Measurements from ENCODE around the gene FABP3.
A peak's percentile ranks its signal among the peaks of the same experiment; 100 is the strongest.

FABP3 gene

DNA sequence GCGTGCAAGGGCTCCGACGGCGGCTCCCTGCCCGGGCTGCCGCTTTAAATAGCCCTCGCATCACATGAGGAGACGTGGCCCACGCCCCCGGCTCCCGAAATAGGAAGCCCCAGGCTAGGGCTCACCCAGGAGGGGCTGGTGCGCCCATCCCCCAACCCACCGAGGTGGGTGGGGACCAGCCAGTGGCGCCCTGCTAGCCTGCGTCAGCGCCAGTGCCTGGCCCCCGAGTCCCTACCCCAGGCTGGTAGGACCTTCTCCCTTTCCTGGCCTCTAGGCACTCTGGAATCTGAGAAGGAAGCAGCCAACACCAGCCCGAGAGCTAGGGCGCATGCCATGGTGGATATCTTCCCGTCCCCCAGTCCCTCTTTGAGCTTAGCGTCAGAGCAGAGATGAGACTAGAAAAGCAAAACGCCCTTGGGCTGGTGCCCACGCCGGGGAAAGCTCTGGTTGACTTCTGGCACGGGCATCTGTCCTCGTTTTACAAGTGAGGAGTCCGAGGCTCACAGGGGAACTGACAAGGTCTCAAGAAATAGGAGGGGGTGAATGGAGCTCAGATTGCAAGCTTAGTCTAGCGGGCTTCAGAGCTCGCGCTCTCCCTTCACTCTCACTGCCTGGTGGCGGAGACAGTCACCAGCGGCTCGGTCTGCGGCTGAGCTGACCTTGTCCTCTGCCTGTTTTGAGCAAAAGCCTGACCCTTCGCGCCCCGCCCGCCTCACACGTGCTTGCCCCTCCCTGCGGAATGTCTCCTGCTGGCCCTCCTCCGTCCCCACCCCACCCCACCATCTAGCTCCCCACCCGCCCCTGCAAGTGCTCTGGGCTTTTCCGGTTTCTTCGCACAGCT, at the start of gene FABP3:
TSS of gene FABP3 (minus strand) at position 21 of the 841 bp plus-strand sequence. CDS start 62 bp downstream, outside the sequence.
- no peaks in the 10 kb centered on the region for H3K27me3 ChIP-seq (ENCODE audit: low read depth, low read length)
- peak within 1 kb of the TSS; percentile 69 for H3K27ac ChIP-seq (ENCODE audit: low read length)
- no peaks in the 10 kb centered on the region for H3K9me3 ChIP-seq (ENCODE audit: control insufficient read depth in 1 of 2, low read length in 2 of 2)
- H3K4me1 ChIP-seq (ENCODE audit: control insufficient read depth in 1 of 2, insufficient read depth in 2 of 2, low read length in 2 of 2) = peaks cover 11 to 26% of the 10 kb centered on the region in 2 donors
- H3K36me3 ChIP-seq (ENCODE audit: control insufficient read depth in 1 of 2, insufficient read depth in 2 of 2, low read length in 2 of 2) = no peaks in the 10 kb centered on the region
- H3K4me3 ChIP-seq (ENCODE audit: low read depth in 1 of 2, low read length in 2 of 2) = peak within 1 kb of the TSS; percentile 52 to 58

DNA sequence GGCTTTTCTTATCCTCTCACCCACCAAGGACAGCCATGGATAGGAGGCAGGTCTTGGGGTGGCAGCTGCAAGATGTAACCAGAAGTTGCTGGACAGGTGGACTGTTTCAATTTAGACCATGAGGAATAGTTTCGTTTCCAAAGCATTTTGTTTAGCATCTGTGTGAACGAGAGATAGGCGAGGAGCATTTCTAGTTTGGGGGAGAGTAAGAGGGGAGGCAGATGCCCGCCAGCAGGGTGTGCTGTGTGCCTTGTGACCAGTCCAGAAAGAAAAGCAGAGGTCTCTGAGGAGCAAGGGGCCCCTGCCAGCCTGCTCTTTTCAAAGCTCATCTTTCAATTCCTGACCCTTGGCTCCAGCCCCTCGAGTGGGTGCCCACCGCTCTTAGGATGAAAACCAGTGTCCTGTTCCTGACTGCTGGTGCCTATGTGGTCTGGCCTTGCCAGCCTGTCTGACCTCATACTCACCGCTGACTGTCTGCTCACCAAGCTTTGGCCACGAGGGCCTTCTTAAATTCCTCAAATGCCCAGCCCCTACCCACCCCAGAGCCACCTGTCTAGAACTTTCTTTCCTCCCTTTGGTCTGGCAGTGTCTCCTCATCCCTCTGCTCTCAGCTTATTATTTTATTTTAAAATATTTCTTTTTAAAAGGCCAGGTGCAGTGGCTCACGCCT, 48.6 kb upstream of the FABP3 start:
- Histone ChIP-seq H3K4me1 (ENCODE audit: control insufficient read depth in 1 of 2, insufficient read depth in 2 of 2, low read length in 2 of 2) (no peaks in the 10 kb centered on the region), H3K4me3 (ENCODE audit: low read depth in 1 of 2, low read length in 2 of 2) (no peak overlapping the region), H3K36me3 (ENCODE audit: control insufficient read depth in 1 of 2, insufficient read depth in 2 of 2, low read length in 2 of 2) (no peaks in the 10 kb centered on the region), H3K9me3 (ENCODE audit: control insufficient read depth in 1 of 2, low read length in 2 of 2) (no peaks in the 10 kb centered on the region), H3K27ac (ENCODE audit: low read length) (no peak overlapping the region), H3K27me3 (ENCODE audit: low read depth, low read length) (no peaks in the 10 kb centered on the region)

DNA sequence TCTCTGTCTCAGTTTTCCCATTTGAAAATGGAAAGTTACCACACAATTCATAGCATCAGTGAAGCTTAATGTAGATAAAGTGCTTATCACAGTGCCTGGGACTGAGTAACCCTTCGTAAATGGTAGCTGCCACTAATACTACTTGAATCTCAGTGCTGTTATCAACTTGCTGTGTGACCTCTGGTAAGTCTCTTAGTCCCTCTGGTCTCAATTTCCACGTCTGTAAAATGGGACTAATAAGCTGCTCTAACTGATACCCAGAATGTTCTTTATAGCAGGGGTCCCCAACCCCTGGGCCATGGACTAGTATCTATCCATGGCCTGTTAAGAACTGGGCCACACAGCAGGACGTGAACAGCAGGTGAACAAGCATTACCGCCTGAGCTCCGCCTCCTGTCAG, 47.8 kb upstream of the FABP3 start:
- no peaks in the 10 kb centered on the region for H3K27me3 ChIP-seq (ENCODE audit: low read depth, low read length)
- H3K9me3 ChIP-seq (ENCODE audit: control insufficient read depth in 1 of 2, low read length in 2 of 2) = no peaks in the 10 kb centered on the region
- H3K4me3 ChIP-seq (ENCODE audit: low read depth in 1 of 2, low read length in 2 of 2) = no peak overlapping the region
- H3K27ac ChIP-seq (ENCODE audit: low read length) = no peak overlapping the region
- H3K36me3 ChIP-seq (ENCODE audit: control insufficient read depth in 1 of 2, insufficient read depth in 2 of 2, low read length in 2 of 2) = no peaks in the 10 kb centered on the region
- H3K4me1 ChIP-seq (ENCODE audit: control insufficient read depth in 1 of 2, insufficient read depth in 2 of 2, low read length in 2 of 2) = no peaks in the 10 kb centered on the region

DNA sequence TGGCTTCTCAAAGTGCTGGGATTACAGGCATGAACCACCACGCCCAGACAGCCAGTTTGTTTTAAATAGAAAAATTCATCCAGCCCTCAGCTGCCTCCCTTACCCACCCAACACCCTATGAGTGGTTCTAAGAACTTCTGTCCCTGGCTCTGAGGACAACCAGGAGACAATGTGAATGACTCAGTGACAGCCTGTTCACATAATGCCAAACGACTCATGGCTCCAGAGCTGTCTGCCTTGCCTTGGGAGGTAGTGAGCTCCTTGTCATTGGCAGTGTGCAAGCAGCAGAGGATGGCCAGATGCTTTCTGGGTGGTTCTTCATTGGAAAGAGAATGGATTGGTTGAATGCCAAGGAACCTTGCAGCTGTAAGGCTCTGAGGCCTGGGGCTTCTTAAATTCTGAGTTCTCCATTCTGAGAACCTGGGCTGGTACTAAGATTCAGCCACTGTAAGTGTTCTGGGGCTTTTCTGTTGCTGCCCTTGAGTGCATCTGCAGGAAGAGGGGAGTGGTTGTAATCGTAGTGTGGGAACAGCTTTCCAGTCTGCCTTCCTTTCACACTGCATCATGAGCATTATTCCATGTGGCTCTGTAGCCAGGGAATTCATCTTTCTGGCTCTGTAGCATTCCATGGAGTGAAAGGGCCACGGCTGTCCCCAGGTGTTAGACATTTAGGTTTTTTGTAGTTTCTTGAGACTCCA, 45.9 kb upstream of the FABP3 start:
- H3K4me3 ChIP-seq (ENCODE audit: low read depth in 1 of 2, low read length in 2 of 2) = no peak overlapping the region
- H3K4me1 ChIP-seq (ENCODE audit: control insufficient read depth in 1 of 2, insufficient read depth in 2 of 2, low read length in 2 of 2) = peaks cover 0 to 4% of the 10 kb centered on the region in 2 donors
- no peak overlapping the region for H3K27ac ChIP-seq (ENCODE audit: low read length)
- H3K27me3 ChIP-seq (ENCODE audit: low read depth, low read length) = no peaks in the 10 kb centered on the region
- H3K36me3 ChIP-seq (ENCODE audit: control insufficient read depth in 1 of 2, insufficient read depth in 2 of 2, low read length in 2 of 2) = no peaks in the 10 kb centered on the region
- no peaks in the 10 kb centered on the region for H3K9me3 ChIP-seq (ENCODE audit: control insufficient read depth in 1 of 2, low read length in 2 of 2)

DNA sequence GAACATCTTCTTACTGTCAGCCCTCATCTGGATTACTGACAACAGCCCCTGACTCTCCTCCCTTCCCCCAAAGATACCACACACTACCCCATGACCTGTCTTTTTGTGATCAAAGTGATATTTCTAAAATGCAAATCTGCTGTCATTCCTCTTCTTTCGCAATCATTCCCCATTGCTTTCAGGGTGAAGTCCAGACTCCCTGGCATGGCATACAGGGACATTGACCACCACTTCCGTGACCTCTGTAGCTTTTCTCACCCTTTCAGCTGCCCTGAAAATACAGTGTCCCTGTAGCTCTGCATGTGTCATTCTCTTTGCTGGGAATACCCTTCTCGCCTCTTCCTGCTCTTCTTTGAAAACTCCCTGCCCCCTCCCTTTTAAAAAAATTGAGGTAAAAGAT, 44.3 kb upstream of the FABP3 start:
- no peak overlapping the region for H3K4me3 ChIP-seq (ENCODE audit: low read depth in 1 of 2, low read length in 2 of 2)
- H3K36me3 ChIP-seq (ENCODE audit: control insufficient read depth in 1 of 2, insufficient read depth in 2 of 2, low read length in 2 of 2) = no peaks in the 10 kb centered on the region
- H3K27ac ChIP-seq (ENCODE audit: low read length) = no peak overlapping the region

DNA sequence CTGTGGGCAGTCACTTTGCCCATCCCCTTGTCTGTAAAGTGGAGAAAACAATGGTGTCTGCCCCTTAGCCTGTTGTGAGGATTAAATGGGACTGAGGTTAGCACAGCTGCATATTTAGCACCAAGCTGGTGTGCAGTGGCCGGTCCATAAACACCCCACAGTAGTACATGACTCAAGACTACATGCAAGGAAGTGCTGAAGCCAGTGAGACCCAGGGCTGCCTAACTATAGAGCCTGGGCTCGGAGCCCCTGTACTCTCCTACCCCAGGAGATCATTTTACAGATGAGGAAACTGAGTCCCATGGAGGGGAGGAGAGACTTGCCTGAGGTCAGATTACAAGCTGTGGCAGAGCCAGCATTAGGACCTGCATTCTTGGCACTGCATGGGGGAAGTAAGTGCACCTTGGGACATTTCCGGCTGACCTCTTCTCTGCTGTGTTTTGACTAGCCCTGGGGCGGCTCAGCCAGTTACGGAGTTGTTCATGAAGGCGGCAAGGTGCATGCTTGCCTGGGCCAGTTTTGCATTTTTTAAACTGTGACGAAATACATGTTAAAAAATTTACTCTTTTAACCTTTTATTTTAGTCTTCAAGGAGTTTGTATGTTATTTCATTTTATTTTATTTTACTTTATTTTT, 43.3 kb upstream of the FABP3 start:
- Histone ChIP-seq H3K4me3 (ENCODE audit: low read depth in 1 of 2, low read length in 2 of 2) (no peak overlapping the region), H3K27ac (ENCODE audit: low read length) (no peak overlapping the region), H3K27me3 (ENCODE audit: low read depth, low read length) (peaks cover 5% of the 10 kb centered on the region)

More for the DNA sequence above, 44.3 kb upstream of the FABP3 start:
- H3K9me3 ChIP-seq (ENCODE audit: control insufficient read depth in 1 of 2, low read length in 2 of 2) = no peaks in the 10 kb centered on the region
- H3K27me3 ChIP-seq (ENCODE audit: low read depth, low read length) = peaks cover 4% of the 10 kb centered on the region
- peaks cover 0 to 13% of the 10 kb centered on the region in 2 donors for H3K4me1 ChIP-seq (ENCODE audit: control insufficient read depth in 1 of 2, insufficient read depth in 2 of 2, low read length in 2 of 2)

DNA sequence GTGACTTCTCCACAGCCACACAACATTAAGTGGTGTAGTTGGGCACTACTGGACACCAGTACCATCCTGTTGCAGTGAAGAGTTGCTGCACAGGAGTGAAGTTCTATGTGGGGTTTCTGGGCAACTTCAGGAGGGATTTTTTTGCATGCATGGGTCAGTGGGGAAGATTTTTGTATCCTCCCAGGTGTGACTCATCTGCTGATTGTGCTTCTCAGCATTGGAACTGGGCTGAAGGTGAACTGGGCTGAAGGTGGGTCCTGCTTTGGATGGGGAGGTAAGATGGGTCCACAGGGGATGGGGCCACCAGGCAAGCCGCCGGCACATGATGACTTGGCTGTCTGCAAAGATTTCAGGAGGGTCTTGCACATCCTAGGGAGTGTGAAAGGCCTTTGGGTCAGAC, 42.8 kb upstream of the FABP3 start:
- Histone ChIP-seq H3K27ac (ENCODE audit: low read length) (no peak overlapping the region), H3K9me3 (ENCODE audit: control insufficient read depth in 1 of 2, low read length in 2 of 2) (no peaks in the 10 kb centered on the region), H3K4me1 (ENCODE audit: control insufficient read depth in 1 of 2, insufficient read depth in 2 of 2, low read length in 2 of 2) (peaks cover 0 to 14% of the 10 kb centered on the region in 2 donors), H3K36me3 (ENCODE audit: control insufficient read depth in 1 of 2, insufficient read depth in 2 of 2, low read length in 2 of 2) (no peaks in the 10 kb centered on the region), H3K4me3 (ENCODE audit: low read depth in 1 of 2, low read length in 2 of 2) (no peak overlapping the region), H3K27me3 (ENCODE audit: low read depth, low read length) (peaks cover 5% of the 10 kb centered on the region)

More for the DNA sequence above, 43.3 kb upstream of the FABP3 start:
- no peaks in the 10 kb centered on the region for H3K36me3 ChIP-seq (ENCODE audit: control insufficient read depth in 1 of 2, insufficient read depth in 2 of 2, low read length in 2 of 2)
- no peaks in the 10 kb centered on the region for H3K9me3 ChIP-seq (ENCODE audit: control insufficient read depth in 1 of 2, low read length in 2 of 2)
- H3K4me1 ChIP-seq (ENCODE audit: control insufficient read depth in 1 of 2, insufficient read depth in 2 of 2, low read length in 2 of 2) = peaks cover 0 to 14% of the 10 kb centered on the region in 2 donors

DNA sequence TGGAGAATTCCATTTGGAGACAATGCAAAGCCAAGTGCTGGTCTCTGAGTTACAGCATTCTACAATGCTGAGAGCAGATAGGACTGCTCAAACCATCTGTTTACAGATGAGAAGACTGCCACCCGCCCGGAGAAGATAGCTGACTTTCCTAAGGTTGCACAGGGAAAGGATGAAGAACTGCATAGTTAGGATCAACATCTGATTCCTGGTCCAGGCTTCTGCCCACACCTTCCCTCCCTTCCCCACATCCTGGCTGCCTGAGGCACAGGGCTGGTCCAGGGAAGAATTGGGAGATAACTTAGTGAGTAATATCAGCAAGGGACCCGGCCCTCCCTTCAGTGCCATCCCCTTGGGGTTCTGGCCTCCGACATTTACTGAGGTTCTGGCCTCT, 42.1 kb upstream of the FABP3 start:
- Histone ChIP-seq H3K27ac (ENCODE audit: low read length) (no peak overlapping the region), H3K4me1 (ENCODE audit: control insufficient read depth in 1 of 2, insufficient read depth in 2 of 2, low read length in 2 of 2) (peaks cover 0 to 14% of the 10 kb centered on the region in 2 donors), H3K9me3 (ENCODE audit: control insufficient read depth in 1 of 2, low read length in 2 of 2) (no peaks in the 10 kb centered on the region), H3K27me3 (ENCODE audit: low read depth, low read length) (peaks cover 10% of the 10 kb centered on the region), H3K36me3 (ENCODE audit: control insufficient read depth in 1 of 2, insufficient read depth in 2 of 2, low read length in 2 of 2) (no peaks in the 10 kb centered on the region), H3K4me3 (ENCODE audit: low read depth in 1 of 2, low read length in 2 of 2) (no peak overlapping the region)

DNA sequence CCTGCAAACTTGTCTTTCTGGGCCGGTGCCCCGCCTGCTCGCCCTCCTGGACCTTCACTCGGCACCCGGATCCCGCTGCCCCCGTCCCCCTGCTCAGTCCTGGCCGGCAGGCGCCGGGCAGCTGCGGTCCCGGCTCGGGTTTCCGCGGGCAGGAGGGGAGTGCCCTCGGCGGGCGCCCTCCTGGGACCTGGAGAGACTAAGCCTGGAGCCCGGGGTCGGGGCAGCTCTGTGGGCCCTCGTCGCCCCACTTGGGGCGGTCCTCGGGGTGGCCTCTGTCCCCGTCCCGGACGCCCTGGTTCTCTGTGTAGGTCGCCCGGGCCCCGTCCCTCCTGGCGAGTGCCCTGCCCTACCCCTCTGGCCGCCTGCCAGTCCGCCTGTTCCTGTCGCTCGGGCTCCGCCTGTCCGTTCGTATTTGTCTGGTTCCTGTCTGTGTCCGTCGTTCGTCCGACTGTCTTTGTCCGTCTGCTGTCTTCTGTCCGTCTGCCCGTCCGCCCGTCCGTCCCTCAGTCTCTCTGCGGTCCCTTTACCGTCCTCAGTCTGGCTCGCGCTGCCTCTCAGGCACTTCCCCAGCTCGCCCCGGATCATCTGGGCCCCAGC, 40.6 kb upstream of the FABP3 start:
- peaks cover 11% of the 10 kb centered on the region for H3K27me3 ChIP-seq (ENCODE audit: low read depth, low read length)
- H3K9me3 ChIP-seq (ENCODE audit: control insufficient read depth in 1 of 2, low read length in 2 of 2) = no peaks in the 10 kb centered on the region
- peak overlapping the region; percentile 51 for H3K27ac ChIP-seq (ENCODE audit: low read length)
- H3K4me1 ChIP-seq (ENCODE audit: control insufficient read depth in 1 of 2, insufficient read depth in 2 of 2, low read length in 2 of 2) = peaks cover 0 to 14% of the 10 kb centered on the region in 2 donors
- no peaks in the 10 kb centered on the region for H3K36me3 ChIP-seq (ENCODE audit: control insufficient read depth in 1 of 2, insufficient read depth in 2 of 2, low read length in 2 of 2)
- peak overlapping the region; percentile 53 to 66 for H3K4me3 ChIP-seq (ENCODE audit: low read depth in 1 of 2, low read length in 2 of 2)

DNA sequence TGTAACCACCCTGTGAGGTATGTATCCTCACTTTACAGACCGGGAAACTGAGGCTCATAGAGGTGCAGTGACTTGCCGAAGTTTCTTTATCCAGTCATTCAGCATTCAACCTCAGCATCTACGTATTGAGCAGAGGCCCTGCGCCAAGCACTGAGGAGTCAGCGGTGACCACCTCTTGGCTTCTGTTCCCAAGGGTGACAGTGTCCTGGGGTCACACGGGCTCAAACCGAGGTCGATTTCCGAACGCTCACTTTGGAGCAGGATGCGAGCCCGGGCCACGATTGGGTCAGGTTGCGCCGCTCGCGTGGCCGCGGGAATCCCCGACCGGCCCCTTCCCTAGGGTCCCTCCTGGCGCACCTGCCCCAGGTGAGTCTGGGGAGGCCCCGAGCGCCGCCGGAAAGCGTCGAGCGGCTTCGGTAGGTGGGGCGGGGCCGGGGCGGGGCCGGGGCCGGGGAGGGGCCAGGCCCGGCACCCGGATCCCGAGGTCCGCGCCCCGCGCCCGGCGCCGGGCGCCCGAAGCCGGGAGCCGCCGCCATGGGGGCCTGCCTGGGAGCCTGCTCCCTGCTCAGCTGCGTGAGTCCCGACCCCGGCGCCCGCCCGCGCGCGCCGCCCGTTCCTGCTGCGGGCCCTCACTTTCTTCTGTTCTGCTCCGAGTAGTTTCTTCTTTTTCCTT, 40.0 kb upstream of the FABP3 start, which contains the start of gene SERINC2:
TSS of gene SERINC2 (plus strand) at position 482 of the 673 bp plus-strand sequence. CDS start at position 535, 53 bp downstream.
- Histone ChIP-seq H3K4me3 (ENCODE audit: low read depth in 1 of 2, low read length in 2 of 2) (peak within 1 kb of the TSS; percentile 53 to 66), H3K27ac (ENCODE audit: low read length) (peak within 1 kb of the TSS; percentile 51), H3K9me3 (ENCODE audit: control insufficient read depth in 1 of 2, low read length in 2 of 2) (no peaks in the 10 kb centered on the region), H3K4me1 (ENCODE audit: control insufficient read depth in 1 of 2, insufficient read depth in 2 of 2, low read length in 2 of 2) (peaks cover 0 to 14% of the 10 kb centered on the region in 2 donors), H3K36me3 (ENCODE audit: control insufficient read depth in 1 of 2, insufficient read depth in 2 of 2, low read length in 2 of 2) (no peaks in the 10 kb centered on the region), H3K27me3 (ENCODE audit: low read depth, low read length) (peaks cover 11% of the 10 kb centered on the region)

All from muscle layer of duodenum (tissue), 2 donors.